Right renal cortex interstitium (tissue), 3 donors: ENCODE results near the gene TMC2. TPM values are rescaled to one million over a fixed set of nuclear protein-coding genes. Genes with fewer than 3 reads are reported as not detected.
"Not testable (repeated sequence)": the region's sequence is repeated elsewhere in the genome, so short reads cannot be mapped to it uniquely, and the experiment has no call there.

Experiments
- DNase-seq, 3 donors: peaks; one replicate each; pipeline ENCODE4 v3.0.0-alpha.2; 2013; ENCODE audit warnings: low read depth in 3 of 3, low spot score in 2 of 3
- polyA plus RNA-seq, 3 donors: library from polyadenylated mRNA; unstranded; fragments of 120-200 nt; gene quantifications; one replicate each; pipeline ENCODE4 v1.2.1, GENCODE V29; 2013; ENCODE audit not compliant: insufficient read length in 3 of 3

The TMC2 gene
- polyA plus RNA-seq, 3 donors, result 0.10 to 0.18 (median 0.11) TPM

DNA sequence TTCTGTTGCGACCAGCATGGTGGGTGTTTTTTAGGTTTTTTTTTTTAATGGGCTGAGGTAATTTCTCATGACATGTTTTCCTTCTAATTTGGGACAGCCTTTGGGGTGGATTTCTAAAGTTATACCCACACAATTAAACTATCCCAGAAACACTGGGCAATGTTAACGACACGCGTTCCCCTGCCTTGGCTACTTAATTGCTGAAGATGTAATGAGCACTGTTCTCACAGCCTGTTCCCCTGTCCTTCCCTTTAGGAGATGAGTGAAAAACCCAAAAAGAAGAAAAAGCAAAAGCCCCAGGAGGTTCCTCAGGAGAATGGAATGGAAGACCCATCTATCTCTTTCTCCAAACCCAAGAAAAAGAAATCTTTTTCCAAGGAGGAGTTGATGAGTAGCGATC is 121.3 kb downstream of the TMC2 start:
- no peak for DNase-seq

DNA sequence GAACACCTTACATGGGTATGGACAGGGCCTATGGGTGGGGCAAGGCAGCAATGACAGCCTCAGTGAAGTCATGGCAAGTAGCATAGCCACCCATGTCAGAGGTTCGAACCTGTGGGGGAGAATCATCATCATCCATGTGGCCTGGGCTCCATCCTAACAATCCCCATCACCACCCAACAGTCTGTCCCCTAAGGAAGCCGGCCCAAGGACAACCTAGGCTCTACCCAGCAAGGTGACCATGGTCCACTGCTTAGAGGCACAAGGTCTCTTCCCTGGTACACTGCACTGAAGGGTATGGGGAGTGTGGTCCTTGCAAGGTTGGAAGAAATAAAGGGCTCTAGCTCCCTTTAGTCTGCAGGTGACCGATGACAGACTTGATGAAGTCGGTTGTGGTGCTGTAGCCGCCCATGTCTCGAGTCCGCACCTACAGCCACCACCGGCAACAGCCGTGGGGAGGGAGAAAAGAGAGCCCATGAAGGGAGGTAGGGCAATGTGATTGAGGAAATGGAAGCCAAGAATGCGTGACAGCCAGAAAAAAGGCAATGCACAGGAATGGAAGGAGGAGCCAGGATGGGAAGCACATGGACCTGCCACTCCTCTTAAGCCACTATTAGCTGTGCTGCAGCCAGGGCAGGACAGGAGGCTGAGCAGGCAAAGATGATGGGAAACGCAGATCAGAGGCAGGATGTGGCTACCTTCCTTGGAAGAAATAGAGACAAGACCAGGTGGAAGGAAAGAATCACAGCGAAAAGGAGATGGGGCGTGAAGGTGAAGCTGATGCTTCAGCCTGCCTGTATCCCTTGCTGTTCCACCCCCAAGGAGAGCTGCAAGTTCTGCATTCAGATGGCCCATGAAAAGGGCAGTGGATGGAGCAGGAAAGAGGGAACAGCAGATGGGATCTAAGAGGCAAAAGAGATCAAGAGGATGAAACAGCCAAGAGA is 122.3 kb downstream of the TMC2 start:
- DNase-seq, result no peak

- no peak for DNase-seq
Observed at GRCh38 chr20:2659547-2659946, 123.2 kb downstream of the TMC2 start.

DNA sequence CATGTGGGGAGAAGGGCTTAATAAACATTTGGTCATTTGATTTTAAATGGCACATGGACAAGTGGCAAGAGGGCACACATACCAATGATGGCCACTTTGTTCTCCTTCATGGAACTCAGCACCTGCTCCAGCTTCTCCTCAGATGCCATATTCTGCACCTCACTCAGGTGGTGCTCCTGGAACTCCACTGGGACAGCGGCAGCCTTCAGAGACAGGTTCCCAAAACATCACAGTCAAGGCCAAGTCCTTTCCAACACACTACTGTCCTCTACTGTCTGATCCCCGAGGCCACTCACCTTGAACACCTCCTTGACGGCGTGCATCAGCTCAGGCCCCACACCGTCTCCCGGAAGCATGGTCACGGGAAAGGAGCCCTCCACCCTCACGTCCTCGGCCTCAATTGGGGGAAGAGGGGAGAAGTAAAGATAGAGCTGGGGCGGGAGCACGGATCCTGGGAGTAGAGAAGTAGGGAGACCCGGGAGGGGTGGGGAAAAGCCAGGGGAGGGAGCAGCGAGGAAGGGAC is 127.1 kb downstream of the TMC2 start:
- DNase-seq, result no peak

GRCh38 chr20:2663887-2664719 is 127.7 kb downstream of the TMC2 start, which contains the start of gene IDH3B:
Gene IDH3B, minus strand, starts transcription at chr20:2664216. Its CDS starts 28 bp downstream, at chr20:2664188.
- DNase-seq, result peak; percentile 76 to 86 (median 78)

DNA sequence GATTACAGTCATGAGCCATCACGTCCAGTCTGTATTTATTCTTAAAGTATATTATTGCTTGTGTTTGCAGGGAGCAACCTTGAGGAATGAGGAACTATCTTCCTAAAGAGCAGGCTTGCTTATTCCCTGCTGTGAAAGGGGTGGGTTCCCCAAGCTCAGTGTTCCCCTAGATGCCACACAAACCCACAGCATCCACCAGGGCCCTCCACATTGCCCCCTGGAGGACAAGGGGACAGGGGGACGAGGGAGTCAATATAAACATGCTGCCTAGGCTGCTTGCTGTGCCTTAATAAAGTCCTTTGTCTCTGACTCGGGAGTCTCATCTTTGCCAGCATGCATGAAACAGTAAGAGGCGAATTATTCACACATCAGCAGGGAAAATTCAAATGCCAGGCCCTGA is 135.6 kb downstream of the TMC2 start:
- no peak for DNase-seq

GRCh38 chr20:2672446-2672845 is 136.1 kb downstream of the TMC2 start:
- DNase-seq, result no peak

DNA sequence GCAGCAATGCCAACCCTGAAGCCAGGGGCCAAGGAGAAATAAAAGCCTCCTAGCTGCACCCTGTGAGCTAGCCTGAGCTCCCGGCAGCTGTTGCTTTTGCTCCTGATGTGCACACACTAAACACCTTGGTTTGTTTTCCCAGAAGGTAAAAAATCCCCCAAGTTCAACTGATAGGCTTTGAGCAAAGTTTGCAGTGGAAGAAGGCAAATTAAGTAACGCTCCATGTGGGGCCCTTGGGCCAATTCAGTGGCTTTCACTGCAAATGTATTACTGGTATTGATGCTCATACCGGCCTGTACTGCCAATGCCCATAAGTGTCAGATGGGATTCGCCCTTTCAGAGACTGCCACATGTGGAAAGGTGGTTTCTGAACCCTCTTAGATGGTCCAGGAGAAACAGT is 137.1 kb downstream of the TMC2 start:
- DNase-seq, result no peak

- no peak for DNase-seq
Observed at GRCh38 chr20:2680046-2680445, 143.7 kb downstream of the TMC2 start.

DNA sequence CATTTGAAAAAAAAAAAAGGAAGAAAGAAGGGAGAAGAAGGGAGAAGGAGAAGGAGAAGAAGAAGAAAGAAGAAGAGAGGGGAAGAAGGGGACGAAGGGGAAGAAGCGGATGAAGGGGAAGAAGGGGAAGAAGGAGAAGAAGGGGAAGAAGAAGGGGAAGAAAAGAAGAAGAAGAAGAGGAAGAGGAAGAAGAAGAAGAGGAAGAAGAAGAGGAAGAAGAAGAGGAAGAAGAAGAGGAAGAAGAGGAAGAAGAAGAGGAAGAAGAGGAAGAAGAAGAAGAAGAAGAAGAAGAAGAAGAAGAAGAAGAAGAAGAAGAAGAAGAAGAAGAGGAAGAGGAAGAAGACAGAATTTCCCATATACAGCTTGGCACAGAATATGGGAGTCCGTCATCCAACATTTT is 145.7 kb downstream of the TMC2 start:
- not testable (repeated sequence) for DNase-seq

DNA sequence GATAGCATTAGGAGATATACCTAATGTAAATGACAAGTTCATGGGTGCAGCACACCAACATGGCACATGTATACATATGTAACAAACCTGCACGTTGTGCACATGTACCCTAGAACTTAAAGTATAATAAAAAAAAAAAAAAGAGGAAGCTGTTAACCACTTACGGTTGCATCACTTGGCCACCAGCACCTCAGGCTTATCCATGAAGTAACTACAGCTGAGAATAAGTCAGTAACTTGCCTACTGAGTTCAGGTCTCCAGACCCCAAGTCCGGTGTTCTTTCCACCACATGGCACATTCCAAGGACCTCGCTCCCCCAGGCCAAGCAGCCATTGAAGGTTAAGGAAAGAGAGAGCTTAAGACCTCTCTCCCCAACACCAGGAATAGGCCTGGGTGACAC is 148.4 kb downstream of the TMC2 start:
- not testable (repeated sequence) for DNase-seq

GRCh38 chr20:2687514-2687913 is 151.1 kb downstream of the TMC2 start:
- DNase-seq, result no peak

GRCh38 chr20:2688041-2688591 is 151.7 kb downstream of the TMC2 start:
- DNase-seq, result peak in 1 of 3 donors; percentile 30

DNA sequence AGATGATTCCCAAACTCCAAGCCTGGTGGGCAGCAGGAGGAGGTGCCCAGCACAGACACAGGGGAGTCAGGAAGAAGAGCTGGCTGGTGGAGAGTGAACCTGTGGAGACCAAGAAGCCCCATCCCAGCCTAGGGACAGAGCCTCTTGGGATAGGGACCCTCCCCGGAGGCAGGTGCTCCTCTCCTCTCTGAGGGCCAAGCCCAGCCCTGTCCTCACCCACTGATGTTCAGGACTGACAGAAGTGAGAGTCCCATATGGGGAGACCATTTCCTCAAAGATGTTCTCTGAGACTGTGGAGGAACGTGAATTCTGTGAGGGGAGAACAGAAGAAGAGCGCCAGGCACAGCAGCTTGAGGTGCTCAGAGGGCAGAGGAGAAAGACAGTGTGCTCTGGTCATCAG is 153.8 kb downstream of the TMC2 start:
- no peak for DNase-seq

DNA sequence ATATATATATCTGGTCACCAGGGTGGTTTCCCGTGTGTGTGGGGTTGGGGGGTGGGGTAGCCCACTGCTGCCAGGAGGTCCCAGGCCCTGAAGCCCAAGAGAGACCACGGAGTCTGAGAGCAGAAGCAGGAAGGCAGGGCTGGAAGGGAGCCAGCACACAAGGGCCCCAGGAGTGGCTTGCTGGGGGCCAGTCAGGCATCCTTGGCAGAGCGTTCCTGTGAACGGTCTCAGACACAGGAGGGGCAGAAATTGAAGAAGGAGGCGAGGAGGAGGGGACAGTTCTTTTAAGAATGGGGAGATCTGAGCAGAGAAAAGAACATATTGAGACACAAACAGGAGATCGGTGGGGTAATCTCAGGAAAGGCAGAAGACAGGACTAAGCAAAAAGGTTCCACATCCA is 154.3 kb downstream of the TMC2 start:
- DNase-seq, result no peak

DNA sequence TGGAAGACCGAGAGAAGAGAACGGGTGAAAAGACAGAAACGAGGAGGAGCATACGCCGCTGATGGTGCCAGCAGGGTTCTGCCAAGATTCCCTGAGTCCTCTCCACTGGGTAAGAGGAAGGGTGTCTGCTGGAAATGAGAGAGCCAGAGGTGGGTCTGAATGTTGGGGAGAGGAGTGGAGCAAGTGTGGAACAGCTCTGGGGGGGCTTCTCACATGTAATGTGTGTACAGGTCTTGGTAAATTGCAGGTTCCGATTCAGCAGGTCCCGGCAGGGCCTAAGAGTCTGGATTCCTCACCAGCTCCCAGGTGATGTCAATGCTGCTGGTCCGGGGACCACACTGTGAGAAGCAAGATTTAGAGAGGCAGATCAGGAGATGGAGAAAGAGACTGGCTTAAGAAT is 154.8 kb downstream of the TMC2 start:
- DNase-seq, result no peak

Other genes with a start within 250 kb of the TMC2 start
- under 1 TPM; 0.54 to 0.99 (median 0.86) TPM for gene TGM3, start 240.6 kb upstream of the TMC2 start, polyA plus RNA-seq
- not detected for gene TGM6, start 155.7 kb upstream of the TMC2 start, polyA plus RNA-seq
- 100 to 1,000 TPM; 134 to 145 (median 139) TPM for gene SNRPB, start 65.8 kb upstream of the TMC2 start, polyA plus RNA-seq
- gene ZNF343, start 27.7 kb upstream of the TMC2 start, polyA plus RNA-seq, result 10 to 100 TPM; 16.3 to 17.4 (median 16.5) TPM
- gene NOP56, start 116.1 kb downstream of the TMC2 start, polyA plus RNA-seq, result 100 to 1,000 TPM; 244 to 266 (median 248) TPM
- 100 to 1,000 TPM; 128 to 137 (median 129) TPM for gene IDH3B, start 127.6 kb downstream of the TMC2 start, polyA plus RNA-seq
- 10 to 100 TPM; 22.8 to 27.1 (median 25.7) TPM for gene EBF4, start 156.2 kb downstream of the TMC2 start, polyA plus RNA-seq